ENCODE data around the gene SCN5A. TPM values are rescaled to one million over a fixed set of nuclear protein-coding genes. Genes with fewer than 3 reads are reported as not detected.
A peak's percentile ranks its signal among the peaks of the same experiment; 100 is the strongest.

SCN5A gene
- total RNA-seq, 1 experiment from 2014 or later, result 0.69 TPM

DNA sequence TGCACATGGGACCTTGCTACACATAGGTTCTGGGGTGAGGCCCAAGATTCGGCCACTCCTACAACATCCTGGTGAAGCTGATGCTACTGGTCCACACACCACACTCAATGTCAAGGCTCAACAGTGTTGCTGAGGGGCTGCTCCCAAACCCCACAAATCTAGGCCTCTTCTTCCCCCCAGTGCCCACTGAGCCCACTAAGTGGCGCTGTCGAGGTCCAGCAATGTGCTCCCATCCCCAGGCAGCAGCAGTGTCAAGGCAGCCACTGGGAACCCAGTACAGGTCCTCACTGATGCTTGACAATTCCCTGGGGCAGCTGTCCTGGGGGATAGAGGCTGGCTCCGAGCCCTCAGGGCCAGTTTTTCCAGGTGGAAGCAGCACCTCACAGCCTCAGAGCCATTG is 21.5 kb downstream of the SCN5A start:
- peak; percentile 55; the same call in 1 of the 2 replicates for ATAC-seq
- intact Hi-C loops (cut with micrococcal nuclease; ENCODE audit: unreplicated experiment) (no loop called here), in situ Hi-C loops (cut with HindIII; ENCODE audit: low pct_unique_long_range_greater_than_20kb, low sequenced_read_pairs) (no loop called here)
- CTCF ChIA-PET, result no interaction called here
- no peak for DNase-seq (ENCODE audit: low read depth, low spot score)
- no peak overlapping the region for H3K4me3 ChIP-seq (ENCODE audit: low read depth in 2 of 2, low read length in 2 of 2)
- no peaks in the 10 kb centered on the region for H3K4me1 ChIP-seq (ENCODE audit: control insufficient read depth, insufficient read depth, low read length)
- no peak for TF ChIP-seq TCF7L2 (IDR thresholded peaks at IDR 0.05; ENCODE audit: low read depth, low read length)
- no peak for TF ChIP-seq SIN3A (IDR thresholded peaks at IDR 0.05; ENCODE audit: borderline replicate concordance, insufficient read depth, low read depth, low read length)
- TF ChIP-seq, protein P1, sequence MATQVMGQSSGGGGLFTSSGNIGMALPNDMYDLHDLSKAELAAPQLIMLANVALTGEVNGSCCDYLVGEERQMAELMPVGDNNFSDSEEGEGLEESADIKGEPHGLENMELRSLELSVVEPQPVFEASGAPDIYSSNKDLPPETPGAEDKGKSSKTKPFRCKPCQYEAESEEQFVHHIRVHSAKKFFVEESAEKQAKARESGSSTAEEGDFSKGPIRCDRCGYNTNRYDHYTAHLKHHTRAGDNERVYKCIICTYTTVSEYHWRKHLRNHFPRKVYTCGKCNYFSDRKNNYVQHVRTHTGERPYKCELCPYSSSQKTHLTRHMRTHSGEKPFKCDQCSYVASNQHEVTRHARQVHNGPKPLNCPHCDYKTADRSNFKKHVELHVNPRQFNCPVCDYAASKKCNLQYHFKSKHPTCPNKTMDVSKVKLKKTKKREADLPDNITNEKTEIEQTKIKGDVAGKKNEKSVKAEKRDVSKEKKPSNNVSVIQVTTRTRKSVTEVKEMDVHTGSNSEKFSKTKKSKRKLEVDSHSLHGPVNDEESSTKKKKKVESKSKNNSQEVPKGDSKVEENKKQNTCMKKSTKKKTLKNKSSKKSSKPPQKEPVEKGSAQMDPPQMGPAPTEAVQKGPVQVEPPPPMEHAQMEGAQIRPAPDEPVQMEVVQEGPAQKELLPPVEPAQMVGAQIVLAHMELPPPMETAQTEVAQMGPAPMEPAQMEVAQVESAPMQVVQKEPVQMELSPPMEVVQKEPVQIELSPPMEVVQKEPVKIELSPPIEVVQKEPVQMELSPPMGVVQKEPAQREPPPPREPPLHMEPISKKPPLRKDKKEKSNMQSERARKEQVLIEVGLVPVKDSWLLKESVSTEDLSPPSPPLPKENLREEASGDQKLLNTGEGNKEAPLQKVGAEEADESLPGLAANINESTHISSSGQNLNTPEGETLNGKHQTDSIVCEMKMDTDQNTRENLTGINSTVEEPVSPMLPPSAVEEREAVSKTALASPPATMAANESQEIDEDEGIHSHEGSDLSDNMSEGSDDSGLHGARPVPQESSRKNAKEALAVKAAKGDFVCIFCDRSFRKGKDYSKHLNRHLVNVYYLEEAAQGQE (IDR thresholded peaks at IDR 0.05; ENCODE audit: insufficient read depth in 1 of 2, low read depth in 2 of 2, low read length in 1 of 2), result no peak
- TF ChIP-seq, protein P2, sequence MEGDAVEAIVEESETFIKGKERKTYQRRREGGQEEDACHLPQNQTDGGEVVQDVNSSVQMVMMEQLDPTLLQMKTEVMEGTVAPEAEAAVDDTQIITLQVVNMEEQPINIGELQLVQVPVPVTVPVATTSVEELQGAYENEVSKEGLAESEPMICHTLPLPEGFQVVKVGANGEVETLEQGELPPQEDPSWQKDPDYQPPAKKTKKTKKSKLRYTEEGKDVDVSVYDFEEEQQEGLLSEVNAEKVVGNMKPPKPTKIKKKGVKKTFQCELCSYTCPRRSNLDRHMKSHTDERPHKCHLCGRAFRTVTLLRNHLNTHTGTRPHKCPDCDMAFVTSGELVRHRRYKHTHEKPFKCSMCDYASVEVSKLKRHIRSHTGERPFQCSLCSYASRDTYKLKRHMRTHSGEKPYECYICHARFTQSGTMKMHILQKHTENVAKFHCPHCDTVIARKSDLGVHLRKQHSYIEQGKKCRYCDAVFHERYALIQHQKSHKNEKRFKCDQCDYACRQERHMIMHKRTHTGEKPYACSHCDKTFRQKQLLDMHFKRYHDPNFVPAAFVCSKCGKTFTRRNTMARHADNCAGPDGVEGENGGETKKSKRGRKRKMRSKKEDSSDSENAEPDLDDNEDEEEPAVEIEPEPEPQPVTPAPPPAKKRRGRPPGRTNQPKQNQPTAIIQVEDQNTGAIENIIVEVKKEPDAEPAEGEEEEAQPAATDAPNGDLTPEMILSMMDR (IDR thresholded peaks at IDR 0.05), result no peak; the same call in 1 of the 2 replicates
- no peak for TF ChIP-seq POLR2AphosphoS5 (IDR thresholded peaks at IDR 0.05; ENCODE audit: low read depth, low read length)
- H3K27ac ChIP-seq (ENCODE audit: low read length), result no peak overlapping the region
- no TSS peak for BruUV-seq (replicated peaks)
- POLR2A ChIA-PET, result no interaction called here
- H3K9me3 ChIP-seq (ENCODE audit: control insufficient read depth, insufficient read depth, low read depth, low read length), result no peaks in the 10 kb centered on the region
- no peaks in the 10 kb centered on the region for H3K27me3 ChIP-seq (ENCODE audit: control insufficient read depth, insufficient read depth, low read length)
- no peaks in the 10 kb centered on the region for H3K36me3 ChIP-seq (ENCODE audit: control insufficient read depth, insufficient read depth, low read length)

DNA sequence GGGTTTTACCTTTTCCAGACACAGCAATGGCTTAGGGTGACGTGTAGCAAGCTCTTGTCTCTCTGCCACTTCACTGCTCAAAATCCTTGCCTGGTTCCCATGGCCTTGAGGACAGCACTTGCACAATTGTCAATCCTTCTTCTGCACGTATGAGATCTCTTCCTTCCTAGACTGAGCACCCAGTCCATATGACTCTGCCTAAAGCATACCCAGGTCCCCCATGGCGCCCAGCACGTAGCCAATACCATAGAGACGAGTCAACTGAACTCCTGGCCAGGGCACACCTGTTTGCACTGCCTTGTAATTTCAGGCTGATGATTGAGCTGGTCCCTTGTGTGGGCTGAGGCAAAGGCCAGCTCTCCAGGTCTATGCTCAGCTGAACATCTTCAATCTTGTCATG is 23.3 kb downstream of the SCN5A start:
- ATAC-seq, result no peak
- Histone ChIP-seq H3K4me3 (ENCODE audit: low read depth in 2 of 2, low read length in 2 of 2) (no peak overlapping the region), H3K4me1 (ENCODE audit: control insufficient read depth, insufficient read depth, low read length) (no peaks in the 10 kb centered on the region), H3K9me3 (ENCODE audit: control insufficient read depth, insufficient read depth, low read depth, low read length) (no peaks in the 10 kb centered on the region), H3K27ac (ENCODE audit: low read length) (no peak overlapping the region), H3K27me3 (ENCODE audit: control insufficient read depth, insufficient read depth, low read length) (no peaks in the 10 kb centered on the region), H3K36me3 (ENCODE audit: control insufficient read depth, insufficient read depth, low read length) (no peaks in the 10 kb centered on the region)
- no TSS peak for BruUV-seq (replicated peaks)
- no peak for DNase-seq (ENCODE audit: low read depth, low spot score)
- ChIA-PET POLR2A (no interaction called here), CTCF (no interaction called here)
- TF ChIP-seq, protein P1 (IDR thresholded peaks at IDR 0.05; ENCODE audit: insufficient read depth in 1 of 2, low read depth in 2 of 2, low read length in 1 of 2), result no peak
- TF ChIP-seq SIN3A (IDR thresholded peaks at IDR 0.05; ENCODE audit: borderline replicate concordance, insufficient read depth, low read depth, low read length) (no peak), TCF7L2 (IDR thresholded peaks at IDR 0.05; ENCODE audit: low read depth, low read length) (no peak), POLR2AphosphoS5 (IDR thresholded peaks at IDR 0.05; ENCODE audit: low read depth, low read length) (no peak)
- TF ChIP-seq, protein P2 (IDR thresholded peaks at IDR 0.05), result no peak
- in situ Hi-C loops (cut with HindIII; ENCODE audit: low pct_unique_long_range_greater_than_20kb, low sequenced_read_pairs) (no loop called here), intact Hi-C loops (cut with micrococcal nuclease; ENCODE audit: unreplicated experiment) (no loop called here)

Measured in Panc1 (cell line).